Mesothelial cell of epicardium (in vitro differentiated cells): Measurements from ENCODE around the gene CRYAB. TPM values are rescaled to one million over a fixed set of nuclear protein-coding genes. Genes with fewer than 3 reads are reported as not detected.

Source experiments
- DNase-seq, 2 experiments: peaks; one replicate each; pipeline ENCODE4 v3.0.0; 2021; ENCODE audit warnings: low spot score in 2 of 2; ENCODE audit not compliant: unreplicated experiment in 2 of 2
- H3K27ac Mint-ChIP-seq: 2 replicates; pipeline ENCODE4 v1.8.0; 2021; ENCODE audit warnings: mixed read lengths
- H3K27me3 Mint-ChIP-seq: 2 replicates; pipeline ENCODE4 v1.8.0; 2021; ENCODE audit warnings: low read depth, mixed read lengths
- H3K36me3 Mint-ChIP-seq: 2 replicates; pipeline ENCODE4 v1.8.0; 2021; ENCODE audit warnings: mixed read lengths
- H3K4me1 Mint-ChIP-seq: 2 replicates; pipeline ENCODE4 v1.8.0; 2021; ENCODE audit warnings: mixed read lengths
- H3K4me3 Mint-ChIP-seq: 2 replicates; pipeline ENCODE4 v1.8.0; 2021; ENCODE audit warnings: mild to moderate bottlenecking, moderate library complexity, mixed read lengths
- H3K9me3 Mint-ChIP-seq: 2 replicates; pipeline ENCODE4 v1.8.0; 2021; ENCODE audit warnings: mixed read lengths
- CTCF ChIP-seq: fragments of 200-600 bp; sonication (generic); IDR thresholded peaks from one replicate; pipeline ENCODE4 v1.5.0; 2021; ENCODE audit warnings: antibody characterized with exemption; ENCODE audit not compliant: unreplicated experiment
- total RNA-seq: library from RNA; stranded (reverse); gene quantifications from 3 replicates; pipeline ENCODE4 v1.2.1, GENCODE V29; 2021

The CRYAB gene
- total RNA-seq, 1 donor from 2014 or later = 0.74 TPM

GRCh38 chr11:111918390-111919256 is 7.1 kb upstream of the CRYAB start, which contains the start of gene C11orf52:
TSS of gene C11orf52 (plus strand) at chr11:111918913. CDS start at chr11:111918973, 60 bp downstream.
- peak within 1 kb of the TSS; percentile 96 for H3K27ac Mint-ChIP-seq
- no peaks in the 10 kb centered on the region for H3K9me3 Mint-ChIP-seq
- no peaks in the 10 kb centered on the region for H3K36me3 Mint-ChIP-seq
- peak within 1 kb of the TSS; percentile 65 for H3K4me3 Mint-ChIP-seq
- TF ChIP-seq CTCF = no peak
- H3K27me3 Mint-ChIP-seq = peaks cover 4% of the 10 kb centered on the region
- H3K4me1 Mint-ChIP-seq = peaks cover 23% of the 10 kb centered on the region
- DNase-seq = peak in 1 of 2 experiments; percentile 59

GRCh38 chr11:111917788-111918187 is 6.2 kb upstream of the CRYAB start:
- Mint-ChIP-seq H3K4me3 (no peak overlapping the region), H3K4me1 (peaks cover 15% of the 10 kb centered on the region), H3K36me3 (no peaks in the 10 kb centered on the region), H3K27ac (peak overlapping the region; percentile 96), H3K27me3 (peaks cover 4% of the 10 kb centered on the region), H3K9me3 (no peaks in the 10 kb centered on the region)
- DNase-seq = no peak
- TF ChIP-seq CTCF = no peak

GRCh38 chr11:111917312-111917711 is 5.7 kb upstream of the CRYAB start:
- Mint-ChIP-seq H3K4me3 (no peak overlapping the region), H3K27ac (no peak overlapping the region), H3K9me3 (no peaks in the 10 kb centered on the region), H3K36me3 (no peaks in the 10 kb centered on the region), H3K4me1 (peaks cover 14% of the 10 kb centered on the region), H3K27me3 (peaks cover 4% of the 10 kb centered on the region)
- no peak for DNase-seq
- TF ChIP-seq CTCF = no peak

GRCh38 chr11:111916768-111917167 is 5.2 kb upstream of the CRYAB start:
- peaks cover 19% of the 10 kb centered on the region for H3K4me1 Mint-ChIP-seq
- H3K27me3 Mint-ChIP-seq = peaks cover 4% of the 10 kb centered on the region

GRCh38 chr11:111913997-111914396 is 2.4 kb upstream of the CRYAB start:
- Mint-ChIP-seq H3K4me3 (no peak overlapping the region), H3K27ac (no peak overlapping the region), H3K4me1 (peaks cover 39% of the 10 kb centered on the region), H3K27me3 (peaks cover 4% of the 10 kb centered on the region), H3K9me3 (no peaks in the 10 kb centered on the region), H3K36me3 (no peaks in the 10 kb centered on the region)
- no peak for DNase-seq
- no peak for TF ChIP-seq CTCF

More at GRCh38 chr11:111916768-111917167, 5.2 kb upstream of the CRYAB start:
- no peaks in the 10 kb centered on the region for H3K9me3 Mint-ChIP-seq
- no peak overlapping the region for H3K4me3 Mint-ChIP-seq
- no peak for TF ChIP-seq CTCF
- no peak for DNase-seq
- no peak overlapping the region for H3K27ac Mint-ChIP-seq
- H3K36me3 Mint-ChIP-seq = no peaks in the 10 kb centered on the region
